Effector CD8-positive, alpha-beta T cell (primary cell): ENCODE results near the gene GXYLT2.

Source experiments
- DNase-seq: peaks from one replicate; lab custom pipeline; 2025; lab: John Stamatoyannopoulos, UW
- total RNA-seq, 4 experiments: gene quantifications; one replicate each; lab custom pipeline; 2026; lab: John Stamatoyannopoulos, UW

The GXYLT2 gene
- 0 to 0.18 (median 0.04) reads per million in 4 experiments for total RNA-seq

- no peak for DNase-seq
These were observed at the start of gene GXYLT2 for GRCh38 chr3:72887705-72888545. Gene GXYLT2 (plus strand): TSS chr3:72888046. CDS start chr3:72888234, 188 bp downstream.

GRCh38 chr3:72839057-72839456 is 48.8 kb upstream of the GXYLT2 start:
- no peak for DNase-seq

- DNase-seq, result no peak
These were observed 43.3 kb upstream of the GXYLT2 start for GRCh38 chr3:72844436-72844993.

- DNase-seq, result no peak
These were observed 41.7 kb upstream of the GXYLT2 start for GRCh38 chr3:72846166-72846565.

- DNase-seq, result no peak
These were observed 40.6 kb upstream of the GXYLT2 start for GRCh38 chr3:72847282-72847681.

- peak; percentile 93 for DNase-seq
These were observed 39.8 kb upstream of the GXYLT2 start, which contains the start of gene SHQ1 for GRCh38 chr3:72847751-72848702. Gene SHQ1 (minus strand): TSS chr3:72848445. CDS start chr3:72848340, 105 bp downstream.

GRCh38 chr3:72848703-72849081 is 39.2 kb upstream of the GXYLT2 start:
- peak; percentile 18 for DNase-seq

GRCh38 chr3:72855001-72855400 is 32.8 kb upstream of the GXYLT2 start:
- no peak for DNase-seq

GRCh38 chr3:72860053-72860452 is 27.8 kb upstream of the GXYLT2 start:
- DNase-seq, result no peak

- no peak for DNase-seq
These were observed 27.0 kb upstream of the GXYLT2 start for GRCh38 chr3:72860846-72861245.

- no peak for DNase-seq
These were observed 25.3 kb upstream of the GXYLT2 start for GRCh38 chr3:72862314-72863090.

- DNase-seq, result no peak
These were observed 15.7 kb upstream of the GXYLT2 start for GRCh38 chr3:72872183-72872582.

GRCh38 chr3:72887343-72887704 is 522 bp upstream of the GXYLT2 start:
- no peak for DNase-seq

- DNase-seq, result no peak
These were observed 882 bp downstream of the GXYLT2 start for GRCh38 chr3:72888546-72889309.

GRCh38 chr3:72889310-72890165 is 1.7 kb downstream of the GXYLT2 start:
- DNase-seq, result no peak

- DNase-seq, result no peak
These were observed 2.5 kb downstream of the GXYLT2 start for GRCh38 chr3:72890166-72890925.

- no peak for DNase-seq
These were observed 3.4 kb downstream of the GXYLT2 start for GRCh38 chr3:72891053-72891855.
